GM12891 (cell line): ENCODE results near the gene TMEM184B.

Source experiments
- PAX5 ChIP-seq: IDR thresholded peaks from 2 replicates; pipeline ENCODE4 v1.6.1; 2011; ENCODE audit warnings: low read length, moderate library complexity, mild to moderate bottlenecking; ENCODE audit not compliant: insufficient read depth, severe bottlenecking
- POLR2A ChIP-seq: IDR thresholded peaks from 2 replicates; pipeline ENCODE4 v1.6.1; 2011; ENCODE audit warnings: low read depth, low read length, control low read depth
- POLR2AphosphoS5 ChIP-seq: IDR thresholded peaks from 2 replicates; pipeline ENCODE4 v1.6.1; 2011; ENCODE audit warnings: low read depth, low read length, control low read depth
- POU2F2 ChIP-seq: IDR thresholded peaks from 2 replicates; pipeline ENCODE4 v1.6.1; 2011; ENCODE audit warnings: low read depth, mild to moderate bottlenecking, control low read depth, low read length, moderate library complexity
- SPI1 ChIP-seq: IDR thresholded peaks from 2 replicates; pipeline ENCODE4 v1.6.1; 2011; ENCODE audit warnings: low read depth, low read length, control low read depth
- TAF1 ChIP-seq: IDR thresholded peaks from 2 replicates; pipeline ENCODE4 v1.6.1; 2011; ENCODE audit warnings: low read depth, low read length, control low read depth

DNA sequence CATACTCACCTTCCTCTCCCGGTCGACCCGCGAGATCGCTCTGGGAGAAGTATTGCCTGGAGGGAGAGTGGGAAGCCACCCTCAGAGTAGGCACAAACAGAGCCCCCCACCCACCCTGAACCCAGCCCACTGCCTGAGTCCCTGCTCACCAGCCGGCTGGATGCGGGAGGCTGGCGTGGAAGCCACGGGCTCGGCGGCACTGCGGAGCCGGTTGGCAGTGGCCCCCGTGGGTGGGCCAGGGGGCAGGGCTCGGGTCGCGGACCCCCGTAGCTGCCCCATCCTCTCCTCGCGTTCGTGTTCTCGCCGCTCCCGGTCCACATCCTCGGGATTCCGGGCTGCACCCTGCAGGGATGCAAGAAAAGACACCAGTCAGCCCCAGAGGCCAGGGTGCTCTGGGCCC, 21.4 kb upstream of the TMEM184B start:
- no peak for TF ChIP-seq POLR2A
- TF ChIP-seq POLR2AphosphoS5, result no peak
- TF ChIP-seq TAF1, result no peak
- no peak for TF ChIP-seq SPI1
- TF ChIP-seq PAX5, result no peak
- no peak for TF ChIP-seq POU2F2
